ELF-1 (cell line): ENCODE data around the gene CTXN3.

Experiments
- DNase-seq: peaks from one replicate; pipeline ENCODE4 v3.0.0-alpha.2; 2016; ENCODE audit warnings: low read depth, low spot score

Gene CTXN3

DNA sequence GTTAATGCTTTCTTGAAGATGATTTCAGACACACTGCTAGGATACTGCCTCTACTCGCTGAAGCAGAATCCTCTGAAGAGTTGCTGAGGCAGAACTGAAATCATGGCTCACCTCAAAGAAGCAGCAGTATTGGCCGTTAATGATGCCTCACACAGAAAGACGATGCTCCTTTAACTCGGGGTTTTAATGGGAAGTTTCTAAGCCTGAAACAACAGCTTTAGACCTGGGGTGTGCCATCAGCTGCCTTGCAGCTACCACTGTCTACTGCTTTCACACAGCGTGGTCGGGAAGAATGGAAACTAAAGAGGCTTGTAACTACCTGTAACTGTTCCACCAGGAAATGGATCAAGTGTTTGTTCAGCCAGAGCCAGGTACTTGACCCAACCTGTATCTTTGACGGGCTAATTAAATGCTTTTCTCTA is at the start of gene CTXN3:
Gene CTXN3 (plus strand): TSS at position 65 of the 422 bp plus-strand sequence. CDS start 8,440 bp downstream, outside the sequence.
- DNase-seq = peak; percentile 5

GRCh38 chr5:127599320-127599719 is 49.6 kb upstream of the CTXN3 start:
- no peak for DNase-seq

GRCh38 chr5:127599847-127600246 is 49.0 kb upstream of the CTXN3 start:
- DNase-seq = no peak

GRCh38 chr5:127601111-127601510 is 47.8 kb upstream of the CTXN3 start:
- no peak for DNase-seq

DNA sequence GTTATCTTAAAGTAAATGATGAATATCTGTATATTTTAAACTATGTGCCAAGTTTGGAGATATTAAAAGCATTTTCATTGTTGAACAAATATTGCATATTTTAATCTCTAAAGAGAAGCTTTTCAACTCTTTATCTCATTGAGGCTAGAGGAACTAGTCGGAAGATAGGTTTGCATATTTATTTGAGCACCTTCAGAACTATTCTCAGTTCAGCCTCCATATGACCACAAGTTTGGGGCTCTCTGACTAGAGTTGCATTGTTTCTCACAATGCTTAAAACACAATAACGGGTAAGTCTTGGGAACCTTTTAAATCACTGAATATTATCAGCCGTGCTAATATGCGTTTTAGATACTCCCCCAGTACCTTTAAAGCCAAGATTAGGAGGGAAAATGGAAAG is 47.3 kb upstream of the CTXN3 start:
- DNase-seq = no peak

GRCh38 chr5:127602481-127602880 is 46.4 kb upstream of the CTXN3 start:
- DNase-seq = no peak

GRCh38 chr5:127602896-127603844 is 45.7 kb upstream of the CTXN3 start:
- DNase-seq = no peak

DNA sequence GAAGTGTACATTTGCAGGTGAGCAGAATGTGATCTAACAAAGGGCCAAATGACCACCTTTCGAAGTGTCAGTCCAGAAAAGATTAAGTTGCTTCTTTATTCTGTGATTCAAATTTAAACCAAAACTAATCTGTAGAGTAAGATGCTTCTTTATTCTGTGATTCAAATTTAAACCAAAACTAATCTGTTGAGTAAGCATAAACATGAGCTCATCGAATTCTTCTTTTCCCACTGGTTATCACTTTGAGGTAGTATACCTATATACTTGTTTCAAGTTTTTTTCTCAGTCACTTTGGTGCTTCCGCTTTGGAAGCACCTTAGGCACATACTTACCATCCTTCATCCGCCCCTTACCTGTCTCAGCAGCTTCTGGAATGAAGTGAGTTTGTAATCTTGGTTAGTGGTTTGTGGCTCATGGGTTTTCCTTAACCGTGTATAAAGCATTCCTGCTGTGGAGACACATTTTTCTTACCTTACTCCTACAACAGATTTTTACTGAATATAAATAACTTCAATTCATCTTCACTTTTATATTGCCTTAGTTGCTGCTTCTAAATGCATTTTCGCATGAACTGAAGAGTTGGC is 40.7 kb upstream of the CTXN3 start:
- no peak for DNase-seq

GRCh38 chr5:127609011-127609410 is 39.9 kb upstream of the CTXN3 start:
- DNase-seq = peak; percentile 16

DNA sequence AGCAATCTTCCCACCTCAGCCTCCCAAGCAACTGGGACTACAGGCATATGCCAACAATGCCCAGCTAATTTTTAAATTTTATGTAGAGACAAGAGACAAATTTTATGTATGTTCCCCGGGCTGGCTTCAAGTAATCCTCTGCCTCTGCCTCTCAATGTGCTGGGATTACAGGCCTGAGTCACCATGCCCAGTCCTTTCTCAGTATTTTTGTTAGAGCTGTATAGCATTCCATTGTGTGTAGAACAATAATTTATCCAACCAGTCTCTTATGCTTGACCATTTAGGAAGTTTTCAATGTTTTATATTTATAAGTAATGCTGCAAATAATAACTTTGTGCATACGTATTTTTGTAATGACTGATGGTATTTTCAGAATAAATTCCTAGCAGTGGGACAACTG is 38.9 kb upstream of the CTXN3 start:
- DNase-seq = no peak

- DNase-seq = no peak
Observed at GRCh38 chr5:127612441-127613141, 36.3 kb upstream of the CTXN3 start.

DNA sequence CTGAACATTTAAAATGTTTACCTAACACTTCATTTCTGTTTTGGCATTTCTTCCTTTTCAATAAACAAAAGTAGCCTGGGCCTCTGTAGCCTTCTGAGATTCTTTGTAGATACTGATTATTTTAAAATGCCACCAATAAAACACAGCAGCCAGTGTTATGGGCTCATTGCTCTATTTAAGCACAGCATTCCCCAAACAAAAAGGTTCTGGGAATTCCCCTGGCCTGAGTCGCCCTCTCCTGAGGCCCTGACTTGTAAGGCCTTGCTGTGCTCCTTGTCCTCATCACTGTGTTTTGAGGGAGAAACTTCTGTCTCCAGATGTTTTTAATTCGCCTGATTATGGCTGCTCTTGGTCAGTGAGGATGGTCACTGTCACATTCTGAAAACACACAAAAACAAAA is 33.0 kb upstream of the CTXN3 start:
- DNase-seq = peak; percentile 12

DNA sequence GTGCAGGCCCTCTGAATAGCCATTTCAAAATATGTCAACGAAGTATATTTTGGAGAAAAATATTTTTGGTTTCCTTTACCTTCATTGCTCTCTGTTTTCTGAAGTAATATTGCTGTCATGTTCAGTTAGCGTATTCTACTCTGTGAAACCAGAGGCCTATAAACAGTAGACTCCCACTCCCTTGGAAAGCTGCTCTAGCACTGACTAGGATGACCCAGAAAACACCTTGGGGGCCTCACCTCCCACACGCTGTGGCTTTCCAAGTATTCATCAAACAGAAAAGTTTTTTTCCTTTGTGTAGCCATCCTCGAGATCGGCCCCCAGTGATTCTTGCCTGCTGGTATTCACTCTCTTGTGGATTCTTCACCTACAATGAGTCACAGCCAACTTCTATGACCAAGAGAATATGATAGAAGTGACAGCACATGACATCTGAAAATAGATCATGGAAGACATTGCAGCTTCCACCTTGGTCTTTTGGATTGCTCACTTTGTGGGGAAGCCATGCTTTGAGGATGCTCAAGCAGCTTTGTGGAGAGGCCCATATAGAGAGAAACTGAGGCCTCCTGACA is 28.9 kb upstream of the CTXN3 start:
- no peak for DNase-seq

DNA sequence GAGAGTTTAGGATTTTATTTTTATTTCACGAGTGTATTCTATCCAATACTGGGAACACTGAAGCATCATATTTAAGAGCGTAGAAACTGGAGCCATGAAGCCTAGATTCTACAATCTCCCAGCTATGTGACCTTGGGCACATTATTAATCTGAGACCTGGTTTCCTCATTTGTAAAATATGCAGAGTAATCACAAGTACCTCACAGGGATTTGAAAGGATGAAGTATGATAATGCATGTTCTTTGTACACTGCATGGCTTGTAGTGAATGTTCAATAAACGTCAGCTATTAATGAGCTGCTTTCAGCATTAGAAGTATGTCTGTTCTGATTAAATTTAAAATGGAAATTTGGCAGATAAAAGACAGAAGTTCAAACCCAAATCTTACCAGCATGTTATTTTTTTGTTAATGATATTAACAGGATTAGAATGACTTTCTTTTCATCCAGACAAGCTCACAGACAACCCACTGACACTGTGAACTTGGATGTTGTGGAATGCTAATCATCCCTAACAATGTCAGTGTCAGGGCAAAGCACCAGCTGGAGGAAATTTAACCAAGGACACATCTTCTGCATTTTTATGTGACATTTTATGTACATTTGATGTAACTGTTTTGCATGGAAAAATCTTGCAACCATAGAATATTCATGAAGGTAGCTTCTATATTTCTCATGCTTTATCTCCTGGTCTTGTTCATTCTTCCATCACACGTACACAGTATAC is 27.1 kb upstream of the CTXN3 start:
- no peak for DNase-seq

DNA sequence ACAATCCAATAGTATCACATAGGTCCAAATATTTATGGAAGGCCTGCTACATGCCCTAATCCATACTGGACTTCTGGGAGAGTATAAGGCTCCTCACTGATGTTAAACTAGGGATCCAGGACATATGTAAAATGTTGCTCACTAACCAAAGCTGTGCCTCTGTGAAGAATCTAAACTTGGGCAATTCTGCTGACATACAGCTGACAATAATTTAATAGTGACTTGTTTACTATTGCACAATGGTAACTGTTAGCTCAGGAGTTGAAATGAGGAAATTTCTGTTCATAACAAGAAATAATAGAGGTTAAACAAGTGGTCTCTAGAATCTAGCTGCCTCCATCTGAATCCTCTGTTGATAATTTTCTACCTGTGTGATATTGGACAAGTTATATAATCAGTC is 14.9 kb upstream of the CTXN3 start:
- no peak for DNase-seq

DNA sequence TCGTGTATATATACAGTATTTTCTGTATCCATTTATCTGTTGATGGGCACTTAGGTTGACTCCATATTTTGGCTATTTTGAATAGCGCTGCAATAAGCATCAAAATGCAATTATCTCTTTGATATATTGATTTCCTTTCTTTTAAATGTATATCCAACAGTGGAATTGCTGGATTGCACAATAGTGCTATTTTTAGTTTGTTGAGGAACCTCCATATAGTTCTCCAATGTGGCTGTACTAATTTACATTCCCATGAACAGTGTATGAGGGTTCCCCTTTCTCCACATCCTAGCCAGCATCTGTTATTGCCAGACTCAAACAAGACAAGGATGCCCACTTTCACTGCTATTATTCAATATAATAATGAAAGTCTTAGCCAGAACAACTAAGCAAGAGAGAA is 9.1 kb upstream of the CTXN3 start:
- DNase-seq = no peak

GRCh38 chr5:127642949-127643348 is 5.9 kb upstream of the CTXN3 start:
- no peak for DNase-seq

DNA sequence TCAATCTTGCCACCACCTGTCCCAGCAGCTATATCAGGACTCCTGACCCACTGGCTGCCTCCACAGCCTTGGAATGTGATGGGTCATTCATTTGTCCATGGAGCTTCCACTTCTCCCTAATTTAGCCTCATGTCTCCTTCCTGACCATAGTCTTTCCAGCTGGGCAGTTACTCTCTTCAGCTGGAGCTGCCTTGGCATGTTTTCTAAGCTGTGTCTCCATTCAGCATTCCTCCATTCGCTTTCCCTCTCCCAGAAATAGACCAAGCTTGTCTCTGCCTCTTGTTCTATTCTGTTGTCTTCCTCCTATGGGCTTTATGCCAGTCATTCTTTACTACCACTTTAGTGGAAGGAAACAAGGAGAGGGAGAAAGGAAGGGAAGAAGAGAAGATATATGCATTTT is 5.3 kb upstream of the CTXN3 start:
- DNase-seq = no peak

GRCh38 chr5:127645300-127645726 is 3.6 kb upstream of the CTXN3 start:
- no peak for DNase-seq

- no peak for DNase-seq
Observed at GRCh38 chr5:127647361-127647958, 1.4 kb upstream of the CTXN3 start.

GRCh38 chr5:127650022-127650421 is 1.1 kb downstream of the CTXN3 start:
- DNase-seq = peak; percentile 18
